Measurements from ENCODE around the gene RAP1A.
A peak's percentile ranks its signal among the peaks of the same experiment; 100 is the strongest.

Gene RAP1A

DNA sequence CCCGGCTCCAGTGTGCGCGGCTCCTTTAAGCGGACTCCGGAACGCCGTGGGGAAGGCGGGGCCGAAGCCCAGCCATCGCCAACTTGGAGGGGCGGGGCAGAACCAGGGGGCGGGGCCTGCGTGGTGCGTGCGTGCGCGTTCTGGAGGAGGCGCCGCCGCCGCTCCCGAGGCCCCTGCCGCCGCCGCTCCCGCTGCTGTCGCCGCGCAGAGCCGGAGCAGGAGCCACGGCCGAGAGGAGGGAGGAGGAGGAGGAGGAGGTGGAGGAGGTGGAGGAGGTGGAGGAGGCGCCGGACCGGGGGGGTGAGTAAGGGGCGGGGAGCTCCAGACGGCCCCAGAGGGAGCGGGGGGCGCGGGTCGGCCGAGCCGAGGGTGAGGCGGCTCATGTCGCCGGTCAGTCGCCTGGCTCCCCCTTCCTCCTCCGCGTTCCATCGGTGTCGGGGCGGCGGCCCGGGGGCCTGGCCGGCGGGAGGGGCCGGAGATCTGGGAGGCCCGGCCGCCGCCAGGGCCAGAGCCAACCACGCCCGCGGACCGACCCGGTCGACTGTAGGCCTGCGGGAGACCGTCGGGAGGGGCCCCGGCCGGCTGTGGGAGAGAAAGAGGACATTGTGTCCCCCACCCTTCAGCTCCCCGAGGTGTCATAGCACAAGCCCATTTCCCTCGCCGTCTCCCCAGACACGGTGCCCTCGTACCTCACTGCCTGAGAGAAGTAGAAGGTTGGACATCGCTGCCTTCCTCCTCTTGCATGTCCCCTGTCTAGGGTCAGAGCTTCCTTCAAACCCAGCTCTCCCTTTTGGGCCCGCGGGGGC lies at the start of gene RAP1A:
RAP1A (plus strand) TSS at position 155 of the 806 bp plus-strand sequence. CDS start 71,572 bp downstream, outside the sequence.
- DNase-seq (ENCODE audit: low spot score) = peak; percentile 86

DNA sequence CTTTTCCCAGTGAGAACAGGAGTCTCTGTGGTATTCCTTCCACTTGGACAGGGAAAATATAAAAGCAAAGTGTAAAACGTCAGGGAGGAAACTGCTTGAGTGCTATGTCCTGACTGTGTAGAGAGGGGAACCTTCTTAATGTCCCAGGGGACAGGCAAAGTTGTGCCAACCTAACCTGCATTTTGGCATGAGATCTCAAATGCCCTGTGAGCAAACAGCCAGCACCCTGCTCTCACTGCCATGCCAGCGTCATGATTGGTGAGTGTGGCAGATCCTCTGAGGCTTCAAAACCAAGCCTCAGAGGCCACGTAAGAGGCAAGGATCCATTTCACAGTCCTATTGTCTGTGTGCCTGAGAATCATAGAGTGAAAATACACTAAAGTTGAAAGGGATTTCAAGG lies 49.7 kb upstream of the RAP1A start:
- DNase-seq (ENCODE audit: low spot score) = no peak

DNA sequence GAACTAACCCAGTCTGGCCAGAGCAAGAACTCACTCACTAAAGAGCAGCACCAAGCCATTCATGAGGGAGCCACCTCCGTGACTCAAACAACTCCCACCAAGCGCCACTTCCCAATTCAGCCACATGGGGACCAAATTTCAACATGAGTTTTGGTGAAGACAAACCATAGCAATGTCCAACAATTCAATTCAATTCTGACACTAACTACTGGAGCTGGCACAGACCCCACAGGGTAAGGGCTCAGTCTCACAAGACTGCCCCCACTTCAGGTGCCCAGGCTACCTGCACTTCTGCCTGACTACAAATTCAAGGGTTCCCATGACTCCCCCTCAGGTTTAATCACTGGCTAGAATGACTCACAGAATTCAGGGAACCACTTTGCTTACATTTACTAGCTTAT lies 48.8 kb upstream of the RAP1A start:
- DNase-seq (ENCODE audit: low spot score) = no peak

DNA sequence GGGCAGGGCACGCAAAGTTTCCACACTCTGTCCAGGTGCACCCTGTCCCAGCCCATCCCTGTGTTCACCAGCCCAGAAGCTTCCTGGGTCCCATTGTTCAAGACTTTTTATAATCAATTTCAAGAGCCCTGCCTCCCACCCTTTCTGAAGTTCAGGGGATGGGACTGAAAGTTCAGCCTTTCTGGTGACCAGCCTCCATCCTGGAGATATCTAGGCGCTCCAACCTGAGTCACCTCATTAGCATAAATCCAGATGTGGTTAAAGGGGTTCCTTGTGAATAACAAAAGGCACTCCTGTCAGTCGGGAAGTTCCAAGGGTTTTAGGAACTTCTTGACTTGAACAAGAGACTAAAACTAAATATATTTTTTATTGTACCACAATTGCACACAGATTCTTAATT lies 48.4 kb upstream of the RAP1A start:
- no peak for DNase-seq (ENCODE audit: low spot score)

DNA sequence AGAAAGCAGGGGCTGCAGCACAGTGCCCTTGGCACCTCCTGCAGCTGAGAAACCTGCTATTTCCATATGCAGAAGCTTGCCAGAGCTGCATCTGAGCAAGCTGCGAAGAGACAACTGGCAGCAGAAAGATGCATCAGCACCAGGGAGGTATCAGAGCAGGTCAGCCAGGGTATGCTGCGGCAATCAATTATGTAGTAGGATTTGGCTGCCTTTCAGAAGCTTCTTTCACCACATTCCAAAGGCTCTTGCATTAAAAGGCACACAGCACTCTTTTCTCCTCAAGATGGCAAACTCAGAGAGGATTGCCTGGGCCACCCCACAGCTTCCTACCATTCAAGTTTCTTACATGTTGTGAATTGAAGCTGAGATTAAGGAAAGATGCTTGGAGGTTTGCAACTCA lies 47.6 kb upstream of the RAP1A start:
- no peak for DNase-seq (ENCODE audit: low spot score)

DNA sequence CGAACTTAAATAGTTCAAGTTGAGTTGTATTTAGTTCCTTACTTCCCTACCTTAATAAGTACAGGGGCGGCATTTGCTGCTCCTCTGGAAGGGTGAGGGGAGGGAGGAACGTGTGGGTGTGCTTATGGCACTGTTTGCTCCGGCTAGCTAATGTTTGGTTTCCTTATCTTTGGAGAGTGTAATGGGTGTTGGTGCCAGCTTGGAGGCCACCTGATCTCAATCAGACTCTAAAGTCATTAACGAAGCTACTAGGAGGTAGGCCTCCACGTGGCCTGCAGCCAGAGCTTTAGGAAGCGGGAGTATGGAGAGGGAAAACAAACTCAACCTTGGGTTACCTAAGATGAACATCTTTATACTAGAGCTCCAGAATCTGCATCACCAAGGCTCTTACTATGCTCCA lies 43.0 kb upstream of the RAP1A start:
- DNase-seq (ENCODE audit: low spot score) = no peak

DNA sequence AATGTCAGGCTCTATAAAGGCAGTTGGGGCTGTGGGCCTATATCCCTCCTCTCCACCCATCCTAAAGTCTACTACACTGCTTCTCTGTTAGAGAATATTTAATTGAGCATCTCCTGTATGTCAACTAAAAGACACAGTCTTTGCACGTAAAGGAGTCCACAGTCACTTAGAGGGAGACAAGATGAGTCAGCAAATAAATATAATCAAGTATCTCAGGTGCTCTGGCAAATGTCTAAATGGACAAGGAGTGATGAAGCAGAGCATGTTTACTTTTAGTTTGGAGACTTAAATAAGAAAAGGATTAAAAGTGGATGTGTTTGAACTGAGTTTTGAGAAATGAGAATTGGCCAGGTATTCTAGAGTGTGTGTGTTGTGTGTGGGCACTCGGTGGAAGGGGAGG lies 41.8 kb upstream of the RAP1A start:
- DNase-seq (ENCODE audit: low spot score) = no peak

DNA sequence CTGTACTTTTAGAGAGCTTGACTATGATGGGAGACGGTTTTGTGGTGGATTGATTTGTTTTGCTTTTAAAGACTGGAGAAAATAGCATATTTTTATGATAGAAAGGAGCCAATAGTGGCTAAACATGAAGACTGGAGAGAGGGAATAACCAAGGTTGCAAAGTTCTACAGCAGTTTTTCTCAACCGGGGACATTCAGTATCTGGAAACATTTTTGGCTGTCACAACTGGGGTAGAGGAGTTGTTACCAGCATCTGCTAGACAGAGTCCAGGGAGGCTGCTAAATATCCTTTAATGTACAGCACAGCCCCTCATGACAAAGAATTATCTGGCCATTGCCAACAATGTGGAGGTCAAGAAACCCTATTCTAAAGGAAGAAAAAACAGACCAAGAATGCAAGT lies 38.4 kb upstream of the RAP1A start:
- DNase-seq (ENCODE audit: low spot score) = no peak

DNA sequence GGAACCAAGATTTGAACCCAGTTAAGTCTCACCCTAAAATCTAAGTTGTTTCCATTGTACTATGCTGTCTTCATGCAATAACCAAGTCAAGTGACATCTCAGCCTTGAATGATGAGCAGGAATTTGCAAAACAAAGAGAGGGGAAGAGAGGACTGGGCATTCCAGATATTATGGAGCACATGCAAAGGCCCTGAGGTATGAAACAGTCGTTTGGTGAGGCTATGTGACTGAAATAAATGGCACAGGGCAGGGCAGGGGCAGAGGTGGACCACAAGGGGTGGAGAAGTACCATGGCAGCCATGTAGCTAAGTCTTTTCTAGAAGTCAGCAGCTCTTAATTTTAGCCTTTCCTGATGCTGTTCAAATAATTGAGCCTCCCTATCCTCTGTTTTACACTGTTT lies 37.6 kb upstream of the RAP1A start:
- no peak for DNase-seq (ENCODE audit: low spot score)

DNA sequence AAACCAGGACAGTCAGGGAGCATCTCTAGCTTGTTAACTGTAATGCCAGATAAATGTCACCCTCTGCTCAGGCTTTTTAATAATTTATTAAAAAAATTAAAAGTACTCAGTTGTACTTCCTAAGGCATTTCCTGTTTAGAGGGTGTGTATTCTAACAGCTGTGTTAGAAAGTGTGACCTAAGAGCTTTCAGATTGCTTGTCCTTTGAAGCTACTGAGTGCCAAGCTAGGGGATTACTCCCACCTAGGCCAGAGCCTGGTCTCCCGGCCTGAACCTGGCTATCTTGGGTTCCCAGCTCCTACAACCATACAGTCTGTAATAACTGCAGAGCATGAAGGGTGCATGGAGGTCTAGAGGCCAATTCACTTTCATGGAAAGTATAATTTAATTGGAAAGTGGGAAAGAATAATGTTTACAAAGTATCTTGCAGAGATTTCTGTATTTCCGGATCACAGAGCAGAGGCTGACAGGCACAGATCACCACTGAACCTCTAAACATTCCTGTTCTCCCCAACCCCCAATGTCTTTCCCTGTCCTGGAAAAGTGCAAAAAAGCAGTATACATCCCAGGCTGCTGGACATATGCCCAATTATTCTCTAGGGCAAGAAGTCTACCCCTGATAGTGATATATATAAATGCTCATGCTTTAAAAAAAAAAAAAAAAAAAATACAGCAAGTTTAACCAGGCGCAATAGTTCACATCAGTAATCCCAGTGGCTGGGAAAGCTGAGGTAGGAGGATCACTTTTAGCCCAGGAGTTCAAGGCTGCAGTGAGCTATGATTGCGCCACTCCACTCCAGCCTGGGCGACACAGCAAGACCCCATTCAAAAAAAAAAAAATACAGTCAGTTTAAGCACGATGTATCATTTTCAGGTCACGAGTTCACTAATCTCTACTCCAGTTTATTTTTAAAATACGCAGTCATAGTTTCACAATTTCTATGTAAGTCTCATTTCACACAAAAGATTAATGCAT lies 36.7 kb upstream of the RAP1A start:
- no peak for DNase-seq (ENCODE audit: low spot score)

DNA sequence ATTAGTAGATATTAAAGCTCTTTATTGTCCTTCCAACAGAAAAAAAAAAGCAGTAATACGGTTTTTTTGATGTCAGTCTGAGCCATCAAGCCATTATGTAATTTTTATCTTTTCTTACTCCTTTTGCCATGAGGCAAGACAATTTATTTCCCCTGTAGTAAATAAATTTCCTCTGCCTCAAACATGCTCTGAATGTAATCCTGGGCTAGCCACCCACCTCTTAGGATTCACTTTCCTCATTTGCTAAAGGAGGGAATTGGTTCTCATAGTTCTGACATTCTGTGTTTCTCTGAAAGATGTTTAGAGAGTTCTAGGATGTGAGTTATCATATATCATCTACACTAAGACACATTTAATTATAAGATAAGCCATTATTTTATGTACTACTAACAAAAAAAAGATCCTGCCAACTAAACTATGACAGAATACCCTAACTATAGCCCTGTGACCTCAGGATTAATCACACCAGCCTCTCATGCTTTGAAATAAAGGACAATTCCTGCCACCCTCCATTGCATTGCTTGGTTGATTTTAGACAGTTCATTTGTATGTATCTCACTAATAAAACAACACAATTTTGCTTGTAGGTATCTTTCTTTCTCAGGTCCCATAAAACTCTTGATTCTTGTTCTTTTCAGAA lies 34.0 kb upstream of the RAP1A start:
- DNase-seq (ENCODE audit: low spot score) = no peak

DNA sequence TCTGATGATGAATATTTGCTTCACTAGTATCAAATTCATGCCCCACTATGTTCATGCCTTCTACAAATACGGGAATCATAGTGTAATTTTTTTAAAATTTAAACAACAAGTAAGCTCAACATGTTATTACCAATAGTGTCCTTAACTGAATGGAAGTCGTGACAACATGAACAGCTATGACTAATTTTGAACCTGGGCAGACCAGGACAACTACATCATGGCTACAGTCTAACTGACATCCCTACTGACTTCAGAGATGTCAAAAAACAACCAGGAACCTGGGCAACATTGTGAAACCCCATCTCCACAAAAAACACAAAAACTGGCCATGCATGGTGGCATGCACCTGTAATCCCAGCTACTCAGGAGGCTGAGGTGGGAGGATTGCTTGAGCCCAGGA lies 33.5 kb upstream of the RAP1A start:
- no peak for DNase-seq (ENCODE audit: low spot score)

DNA sequence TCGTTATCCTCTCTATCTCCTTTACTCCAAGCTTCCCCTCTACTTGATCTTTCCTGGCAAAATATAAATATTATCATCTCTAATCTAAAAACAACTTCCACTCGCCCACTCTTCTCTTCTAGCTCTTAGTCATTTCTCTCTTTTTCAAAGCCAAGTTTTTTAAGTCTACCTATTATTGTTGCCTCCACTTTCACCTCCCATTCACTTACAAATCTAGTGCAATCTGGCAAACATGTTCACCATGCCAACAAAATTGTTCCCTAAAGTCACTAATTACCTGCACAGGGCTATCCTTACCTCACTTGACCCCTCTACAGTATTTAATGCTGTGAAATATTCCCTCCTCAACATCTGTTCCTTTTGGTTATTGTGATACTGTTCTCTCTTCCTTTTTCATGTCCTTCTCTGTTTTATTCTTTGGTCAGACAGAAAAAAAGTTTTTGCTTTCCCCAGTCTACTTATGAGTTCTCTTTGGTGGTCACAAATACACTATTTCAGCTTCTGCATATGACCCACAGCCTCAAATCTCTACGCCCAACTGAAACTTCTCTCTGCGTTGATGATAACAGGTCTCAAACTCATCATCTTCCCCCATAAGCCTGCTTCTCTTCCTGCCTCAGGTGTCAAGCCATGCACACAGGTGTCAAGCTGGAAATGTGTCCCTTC lies 31.9 kb upstream of the RAP1A start:
- no peak for DNase-seq (ENCODE audit: low spot score)

DNA sequence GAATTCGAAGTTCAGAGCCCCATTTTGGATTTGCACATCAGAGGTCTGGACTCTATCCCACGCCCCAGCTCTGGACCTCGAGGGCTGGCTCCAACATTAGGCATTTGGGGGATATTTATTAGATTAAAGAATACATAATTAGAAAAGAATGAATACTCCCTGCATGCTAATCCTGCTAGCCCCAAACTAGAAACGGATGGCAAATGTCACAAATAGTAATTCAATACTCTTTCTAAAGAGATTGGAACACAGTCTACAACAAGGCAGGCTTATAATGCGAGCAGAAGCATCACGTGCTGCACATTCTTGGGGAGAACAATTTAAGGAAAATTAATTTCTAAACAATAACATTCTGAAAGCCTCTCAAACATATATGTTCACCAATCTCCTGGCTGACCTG lies 27.7 kb upstream of the RAP1A start:
- DNase-seq (ENCODE audit: low spot score) = no peak

DNA sequence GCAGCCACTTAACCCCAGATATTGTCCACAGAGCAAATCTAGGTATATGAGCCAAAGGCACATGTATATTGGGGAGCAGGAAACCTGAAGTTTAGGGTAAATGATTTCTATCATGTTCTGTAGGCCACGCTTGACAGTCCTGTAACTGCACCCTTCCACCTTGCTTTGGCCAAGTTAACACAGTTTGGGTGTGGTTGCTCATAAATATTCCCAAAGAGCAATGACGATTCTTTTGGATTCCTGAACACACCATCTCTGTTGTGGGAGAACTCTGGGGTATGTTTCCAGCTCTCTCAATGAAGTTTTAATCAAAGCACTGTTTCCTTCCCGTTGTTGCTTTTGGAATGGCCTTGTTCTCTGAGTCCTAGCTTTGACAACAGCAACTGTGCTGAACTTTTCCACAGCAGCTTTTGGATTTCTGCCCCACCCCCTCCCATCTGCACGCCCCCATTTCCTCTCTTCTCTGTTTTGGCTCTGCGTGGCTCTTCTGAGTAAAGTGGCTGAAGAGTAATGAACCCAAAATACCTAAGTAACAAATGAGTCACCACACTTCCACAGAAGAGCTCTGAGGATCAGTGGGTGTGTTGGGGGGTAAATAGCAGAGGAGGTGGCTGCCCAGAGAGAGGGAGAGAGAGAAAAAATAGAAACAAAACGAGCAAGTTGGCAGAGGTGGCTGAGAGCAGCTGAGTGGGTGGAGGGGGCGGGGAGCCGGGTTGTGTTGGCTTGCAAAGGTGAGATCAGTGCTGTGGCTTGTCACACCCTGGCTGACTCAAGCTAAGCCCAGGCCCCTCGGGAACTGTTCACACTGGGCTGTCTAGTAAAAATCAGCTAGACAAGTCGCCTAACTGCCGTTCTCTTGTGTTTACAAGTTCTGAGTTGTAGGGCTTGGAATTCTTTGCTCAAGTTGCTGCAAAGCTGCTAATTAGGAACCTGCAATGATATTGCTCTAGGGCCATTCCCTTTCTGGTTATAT lies 26.9 kb upstream of the RAP1A start:
- DNase-seq (ENCODE audit: low spot score) = peak; percentile 43

DNA sequence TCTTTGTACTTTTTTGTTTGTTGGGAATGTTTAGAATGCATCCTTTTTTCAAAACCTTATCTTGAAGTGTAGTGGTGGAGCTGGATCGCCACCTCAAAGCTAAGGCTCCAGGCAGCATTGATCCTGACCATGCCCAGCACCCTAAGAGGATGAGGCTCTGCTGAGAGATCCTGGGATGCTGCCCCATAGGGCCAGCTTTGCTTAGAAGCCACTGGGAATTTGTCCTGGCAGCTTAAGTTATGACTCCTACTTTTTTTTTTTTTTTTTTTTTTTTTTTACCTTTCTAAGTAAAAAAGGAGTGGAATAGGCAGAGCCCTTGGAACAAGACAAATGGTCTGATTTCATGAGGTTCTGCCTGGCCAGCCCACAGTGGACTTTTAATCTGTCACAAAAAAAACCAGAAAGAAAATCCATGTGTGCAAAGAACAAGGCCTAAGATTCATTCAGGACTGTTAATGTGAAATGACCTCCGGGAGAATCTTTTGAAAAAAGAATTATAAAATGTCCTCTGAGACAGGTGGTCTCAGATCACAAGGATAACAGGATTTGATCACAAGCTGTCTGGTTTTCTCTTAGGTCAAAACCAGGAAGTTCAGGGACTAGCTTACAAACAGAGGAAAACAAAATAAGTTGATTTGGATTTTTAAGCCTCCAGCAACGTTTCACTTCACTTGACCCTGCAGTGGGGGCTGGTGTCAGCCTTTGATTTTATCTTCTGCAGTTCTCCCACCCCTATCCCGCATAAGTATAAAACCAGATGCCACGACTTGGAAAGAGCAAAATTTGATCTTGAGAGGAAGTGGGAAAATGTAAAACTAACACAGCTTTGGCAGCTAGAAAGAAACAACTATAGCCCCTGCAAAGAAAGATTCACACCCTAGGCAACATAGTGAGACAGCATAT lies 25.9 kb upstream of the RAP1A start:
- no peak for DNase-seq (ENCODE audit: low spot score)

DNA sequence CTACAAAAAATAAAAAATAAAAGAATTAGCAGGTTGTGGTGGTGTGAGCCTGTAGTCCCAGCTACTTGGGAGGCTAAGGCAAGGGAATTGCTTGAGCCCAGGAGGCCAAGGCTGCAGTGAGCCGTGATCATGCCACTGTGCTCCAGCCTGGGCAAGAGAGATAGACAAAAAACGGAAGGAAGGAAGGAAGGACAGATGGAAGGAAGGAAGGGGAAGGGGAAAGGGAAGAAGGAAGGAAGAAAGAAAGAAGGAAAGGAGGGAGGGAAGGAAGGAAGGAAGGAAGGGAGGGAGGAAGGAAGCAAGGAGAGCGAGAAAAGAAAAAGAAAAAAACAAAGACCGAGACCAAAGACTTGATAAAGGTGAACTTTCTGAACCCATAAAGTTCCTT lies 25.3 kb upstream of the RAP1A start:
- DNase-seq (ENCODE audit: low spot score) = no peak

DNA sequence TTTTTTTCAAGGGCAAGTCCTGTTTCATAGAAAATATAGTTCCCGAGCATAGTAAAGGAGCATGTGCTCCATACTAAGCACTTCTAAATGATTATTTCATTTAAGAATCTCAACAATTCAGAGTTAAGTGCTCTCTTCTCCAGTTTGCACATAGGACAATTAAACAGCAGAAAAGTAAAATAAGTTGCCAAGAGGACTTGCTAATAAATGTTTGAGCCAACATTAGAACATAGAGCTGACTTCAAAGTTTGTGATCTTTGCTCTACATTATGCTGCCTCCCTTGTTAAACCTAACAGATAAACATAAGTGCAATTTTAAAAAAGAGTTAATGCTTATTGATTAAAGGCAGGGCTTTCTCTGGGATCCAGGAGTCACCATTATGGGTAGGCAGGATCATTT lies 23.8 kb upstream of the RAP1A start:
- no peak for DNase-seq (ENCODE audit: low spot score)

DNA sequence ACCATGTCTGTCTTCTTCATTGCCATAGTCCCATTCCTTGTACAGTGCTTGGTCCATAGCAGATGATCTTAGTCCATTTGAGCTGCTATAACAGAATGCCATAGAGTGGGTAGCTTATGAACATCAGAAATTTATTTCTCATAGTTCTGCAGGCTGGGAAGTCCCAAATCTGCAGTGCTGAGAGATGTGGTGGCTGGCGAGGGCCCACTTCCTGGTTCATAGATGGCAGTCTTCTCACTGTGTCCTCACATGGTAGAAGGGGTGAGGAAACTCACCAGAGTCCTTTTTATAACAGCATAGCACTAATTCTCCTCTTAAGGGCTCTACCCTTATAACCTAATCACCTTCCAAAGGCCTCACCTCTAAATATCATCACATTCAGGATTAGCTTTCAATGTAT lies 23.1 kb upstream of the RAP1A start:
- DNase-seq (ENCODE audit: low spot score) = no peak

DNA sequence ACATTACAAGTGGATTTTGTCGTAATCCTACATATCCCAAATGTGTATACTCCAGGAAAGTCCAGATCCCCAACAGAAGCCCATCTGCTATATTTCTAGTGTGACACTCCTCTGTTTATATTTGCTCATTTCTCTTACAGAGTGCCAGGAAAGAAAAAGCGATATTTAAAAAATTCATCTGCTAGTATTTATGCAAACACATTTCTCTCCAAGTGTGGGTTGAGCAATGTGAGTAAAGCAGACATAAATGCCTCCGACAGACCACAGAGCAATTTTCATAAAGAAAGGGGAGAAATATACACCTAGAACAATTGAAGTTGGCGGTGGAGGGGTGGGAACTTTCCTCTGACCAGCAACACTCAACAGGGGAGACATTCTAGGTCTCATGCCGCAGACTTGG lies 22.2 kb upstream of the RAP1A start:
- no peak for DNase-seq (ENCODE audit: low spot score)

Measured in HuH-7.5 (cell line).